Activated T-helper 2 cell treated with anti-CD3 and anti-CD28 coated beads, Interferon-gamma antibody, Interleukin-2, Interleukin-4, amounts not matched to agents 10 μg/mL and 5 μg/mL and 100 μg/mL, durations not matched to agents 14 hours and 24 hours and 36 hours (primary cell): ENCODE results near the gene TMTC2. TPM values are rescaled to one million over a fixed set of nuclear protein-coding genes. Genes with fewer than 3 reads are reported as not detected.

Experiments
- DNase-seq: peaks from one replicate; pipeline ENCODE4 v3.0.0; 2021; ENCODE audit warnings: low spot score
- H3K27ac Mint-ChIP-seq: one replicate; pipeline ENCODE4 v1.8.0; 2021; ENCODE audit warnings: mixed read lengths
- H3K27me3 Mint-ChIP-seq: one replicate; pipeline ENCODE4 v1.8.0; 2021; ENCODE audit warnings: low read depth, mixed read lengths
- H3K36me3 Mint-ChIP-seq: one replicate; pipeline ENCODE4 v1.8.0; 2021; ENCODE audit warnings: low read depth, mixed read lengths
- H3K4me1 Mint-ChIP-seq: one replicate; pipeline ENCODE4 v1.8.0; 2021; ENCODE audit warnings: low read depth, mixed read lengths
- H3K4me3 Mint-ChIP-seq: one replicate; pipeline ENCODE4 v1.8.0; 2021; ENCODE audit warnings: low read depth, mild to moderate bottlenecking, moderate library complexity, mixed read lengths
- H3K9me3 Mint-ChIP-seq: one replicate; pipeline ENCODE4 v1.8.0; 2021; ENCODE audit warnings: mixed read lengths
- intact Hi-C: fragments of 100-400 bp; cut with micrococcal nuclease; formaldehyde crosslinking; loops from one replicate; pipeline ENCODE4 v1.15.1; 2023
- total RNA-seq: library from RNA; stranded (reverse); gene quantifications from 2 replicates; pipeline ENCODE4 v1.2.3, GENCODE V29; 2022

Gene TMTC2
- total RNA-seq, 1 donor from 2014 or later = 2.5 TPM

GRCh38 chr12:83016991-83017390 lies 330.3 kb downstream of the TMTC2 start:
- Mint-ChIP-seq H3K9me3 (no peaks in the 10 kb centered on the region), H3K4me3 (no peak overlapping the region), H3K36me3 (no peaks in the 10 kb centered on the region), H3K27me3 (no peaks in the 10 kb centered on the region), H3K4me1 (peaks cover 3% of the 10 kb centered on the region), H3K27ac (no peak overlapping the region)
- intact Hi-C loops = no loop called here
- DNase-seq = no peak

GRCh38 chr12:83018088-83018487 lies 331.4 kb downstream of the TMTC2 start:
- Mint-ChIP-seq H3K4me1 (peaks cover 3% of the 10 kb centered on the region), H3K9me3 (no peaks in the 10 kb centered on the region), H3K27me3 (no peaks in the 10 kb centered on the region), H3K27ac (no peak overlapping the region), H3K36me3 (no peaks in the 10 kb centered on the region), H3K4me3 (no peak overlapping the region)
- intact Hi-C loops = no loop called here
- no peak for DNase-seq

- no peak for DNase-seq
- Mint-ChIP-seq H3K4me1 (no peaks in the 10 kb centered on the region), H3K9me3 (no peaks in the 10 kb centered on the region), H3K4me3 (no peak overlapping the region), H3K36me3 (no peaks in the 10 kb centered on the region), H3K27me3 (no peaks in the 10 kb centered on the region), H3K27ac (no peak overlapping the region)
- intact Hi-C loops = no loop called here
Observed at GRCh38 chr12:83027021-83027723, 340.5 kb downstream of the TMTC2 start.

GRCh38 chr12:83031196-83031595 lies 344.5 kb downstream of the TMTC2 start:
- Mint-ChIP-seq H3K4me3 (no peak overlapping the region), H3K27me3 (no peaks in the 10 kb centered on the region), H3K9me3 (no peaks in the 10 kb centered on the region), H3K36me3 (no peaks in the 10 kb centered on the region), H3K27ac (no peak overlapping the region), H3K4me1 (no peaks in the 10 kb centered on the region)
- intact Hi-C loops = no loop called here
- no peak for DNase-seq

- no peaks in the 10 kb centered on the region for H3K36me3 Mint-ChIP-seq
- no peak for DNase-seq
- H3K9me3 Mint-ChIP-seq = no peaks in the 10 kb centered on the region
- H3K4me3 Mint-ChIP-seq = no peak overlapping the region
- no peak overlapping the region for H3K27ac Mint-ChIP-seq
- intact Hi-C loops = no loop called here
- no peaks in the 10 kb centered on the region for H3K4me1 Mint-ChIP-seq
- H3K27me3 Mint-ChIP-seq = no peaks in the 10 kb centered on the region
Observed at GRCh38 chr12:83036847-83037246, 350.1 kb downstream of the TMTC2 start.

- H3K27ac Mint-ChIP-seq = no peak overlapping the region
- H3K9me3 Mint-ChIP-seq = no peaks in the 10 kb centered on the region
- intact Hi-C loops = no loop called here
- no peak for DNase-seq
- no peak overlapping the region for H3K4me3 Mint-ChIP-seq
- no peaks in the 10 kb centered on the region for H3K27me3 Mint-ChIP-seq
- no peaks in the 10 kb centered on the region for H3K36me3 Mint-ChIP-seq
- no peaks in the 10 kb centered on the region for H3K4me1 Mint-ChIP-seq
Observed at GRCh38 chr12:83039413-83039812, 352.7 kb downstream of the TMTC2 start.

GRCh38 chr12:83040339-83040738 lies 353.6 kb downstream of the TMTC2 start:
- intact Hi-C loops = no loop called here
- H3K27me3 Mint-ChIP-seq = no peaks in the 10 kb centered on the region
- H3K36me3 Mint-ChIP-seq = no peaks in the 10 kb centered on the region
- no peak for DNase-seq
- H3K9me3 Mint-ChIP-seq = no peaks in the 10 kb centered on the region
- no peaks in the 10 kb centered on the region for H3K4me1 Mint-ChIP-seq
- no peak overlapping the region for H3K27ac Mint-ChIP-seq
- H3K4me3 Mint-ChIP-seq = no peak overlapping the region

GRCh38 chr12:83040991-83041390 lies 354.3 kb downstream of the TMTC2 start:
- no peaks in the 10 kb centered on the region for H3K27me3 Mint-ChIP-seq

GRCh38 chr12:83042441-83043200 lies 355.9 kb downstream of the TMTC2 start:
- no peaks in the 10 kb centered on the region for H3K9me3 Mint-ChIP-seq
- H3K4me3 Mint-ChIP-seq = no peak overlapping the region
- H3K4me1 Mint-ChIP-seq = no peaks in the 10 kb centered on the region
- no peaks in the 10 kb centered on the region for H3K36me3 Mint-ChIP-seq
- DNase-seq = no peak
- intact Hi-C loops = no loop called here
- no peak overlapping the region for H3K27ac Mint-ChIP-seq
- H3K27me3 Mint-ChIP-seq = no peaks in the 10 kb centered on the region

More at GRCh38 chr12:83040991-83041390, 354.3 kb downstream of the TMTC2 start:
- H3K27ac Mint-ChIP-seq = no peak overlapping the region
- no peak for DNase-seq
- no peak overlapping the region for H3K4me3 Mint-ChIP-seq
- intact Hi-C loops = no loop called here
- no peaks in the 10 kb centered on the region for H3K36me3 Mint-ChIP-seq
- no peaks in the 10 kb centered on the region for H3K9me3 Mint-ChIP-seq
- H3K4me1 Mint-ChIP-seq = no peaks in the 10 kb centered on the region

GRCh38 chr12:83044736-83045135 lies 358.0 kb downstream of the TMTC2 start:
- no peaks in the 10 kb centered on the region for H3K36me3 Mint-ChIP-seq
- intact Hi-C loops = no loop called here
- H3K4me3 Mint-ChIP-seq = no peak overlapping the region
- no peaks in the 10 kb centered on the region for H3K4me1 Mint-ChIP-seq
- no peak overlapping the region for H3K27ac Mint-ChIP-seq
- H3K9me3 Mint-ChIP-seq = no peaks in the 10 kb centered on the region
- DNase-seq = no peak
- no peaks in the 10 kb centered on the region for H3K27me3 Mint-ChIP-seq

GRCh38 chr12:83046019-83046418 lies 359.3 kb downstream of the TMTC2 start:
- Mint-ChIP-seq H3K4me3 (no peak overlapping the region), H3K36me3 (no peaks in the 10 kb centered on the region), H3K9me3 (no peaks in the 10 kb centered on the region), H3K4me1 (no peaks in the 10 kb centered on the region), H3K27me3 (no peaks in the 10 kb centered on the region), H3K27ac (no peak overlapping the region)
- intact Hi-C loops = no loop called here
- DNase-seq = no peak

GRCh38 chr12:83049306-83049705 lies 362.6 kb downstream of the TMTC2 start:
- no peaks in the 10 kb centered on the region for H3K9me3 Mint-ChIP-seq
- H3K36me3 Mint-ChIP-seq = no peaks in the 10 kb centered on the region
- no peaks in the 10 kb centered on the region for H3K27me3 Mint-ChIP-seq
- no peak overlapping the region for H3K27ac Mint-ChIP-seq
- H3K4me1 Mint-ChIP-seq = no peaks in the 10 kb centered on the region
- H3K4me3 Mint-ChIP-seq = no peak overlapping the region
- DNase-seq = no peak
- intact Hi-C loops = no loop called here

- DNase-seq = no peak
- Mint-ChIP-seq H3K36me3 (no peaks in the 10 kb centered on the region), H3K4me1 (no peaks in the 10 kb centered on the region), H3K27me3 (no peaks in the 10 kb centered on the region), H3K4me3 (no peak overlapping the region), H3K27ac (no peak overlapping the region), H3K9me3 (no peaks in the 10 kb centered on the region)
- intact Hi-C loops = no loop called here
Observed at GRCh38 chr12:83052890-83053541, 366.3 kb downstream of the TMTC2 start.
